ENCODE data around the gene CNTNAP5.

CNTNAP5 gene

DNA sequence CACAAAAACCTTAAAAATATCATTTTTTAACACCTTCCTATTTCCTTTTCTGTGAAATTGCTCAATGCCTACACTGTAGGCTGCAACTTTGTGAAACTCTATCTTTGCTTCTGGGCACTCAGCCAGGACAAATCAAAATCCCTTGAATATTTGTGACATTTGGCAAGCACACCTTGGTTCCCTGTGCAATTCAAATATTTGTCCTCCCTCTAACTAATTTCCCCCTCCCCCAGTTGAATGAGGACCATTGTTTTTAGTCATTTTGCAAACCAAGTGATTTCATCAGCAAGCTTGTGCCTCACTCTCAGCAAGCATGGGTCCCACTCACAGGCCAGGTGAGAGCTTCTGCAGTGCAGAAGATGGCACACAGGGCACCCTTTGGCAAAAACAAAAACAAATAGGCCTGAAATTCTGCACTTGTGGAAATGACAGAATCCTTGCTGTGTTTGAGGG lies 541.5 kb downstream of the CNTNAP5 start:
- Histone ChIP-seq H3K4me3 (ENCODE audit: low read depth, low read length) (no peak overlapping the region), H3K27me3 (ENCODE audit: insufficient read depth, low read length) (no peaks in the 10 kb centered on the region), H3K4me1 (ENCODE audit: control insufficient read depth, insufficient read depth, low read length, unreplicated experiment) (no peaks in the 10 kb centered on the region), H3K36me3 (ENCODE audit: insufficient read depth, low read length) (no peaks in the 10 kb centered on the region), H2AFZ (ENCODE audit: low read length, unreplicated experiment) (no peak overlapping the region), H3K27ac (ENCODE audit: low read depth, low read length) (no peak overlapping the region), H3K79me2 (ENCODE audit: control insufficient read depth, insufficient read depth, low read length, unreplicated experiment) (no peaks in the 10 kb centered on the region)

DNA sequence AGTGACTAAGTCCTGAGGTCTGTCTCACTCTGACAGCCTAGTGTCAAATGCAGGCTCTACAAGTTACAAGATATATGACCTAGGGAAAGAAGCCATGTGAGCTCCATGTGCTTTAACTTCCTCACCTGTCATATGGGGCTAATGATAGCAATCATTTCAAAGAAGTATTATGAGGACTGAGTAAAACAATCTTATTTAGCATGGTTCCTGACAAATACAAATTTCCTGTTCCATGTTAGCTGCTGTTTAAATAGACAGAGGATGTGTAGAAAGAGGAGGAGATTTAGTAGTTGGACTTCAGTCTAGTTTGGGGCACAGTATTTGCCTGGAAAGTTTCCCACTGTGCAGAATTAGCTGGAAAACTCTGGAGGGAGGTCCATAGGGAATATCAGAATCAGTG lies 545.8 kb downstream of the CNTNAP5 start:
- no peak overlapping the region for H2AFZ ChIP-seq (ENCODE audit: low read length, unreplicated experiment)
- H3K79me2 ChIP-seq (ENCODE audit: control insufficient read depth, insufficient read depth, low read length, unreplicated experiment): no peaks in the 10 kb centered on the region
- no peak overlapping the region for H3K27ac ChIP-seq (ENCODE audit: low read depth, low read length)
- H3K4me3 ChIP-seq (ENCODE audit: low read depth, low read length): no peak overlapping the region
- no peaks in the 10 kb centered on the region for H3K27me3 ChIP-seq (ENCODE audit: insufficient read depth, low read length)
- no peaks in the 10 kb centered on the region for H3K4me1 ChIP-seq (ENCODE audit: control insufficient read depth, insufficient read depth, low read length, unreplicated experiment)
- H3K36me3 ChIP-seq (ENCODE audit: insufficient read depth, low read length): no peaks in the 10 kb centered on the region

GRCh38 chr2:124571836-124572235 lies 546.7 kb downstream of the CNTNAP5 start:
- no peaks in the 10 kb centered on the region for H3K4me1 ChIP-seq (ENCODE audit: control insufficient read depth, insufficient read depth, low read length, unreplicated experiment)
- H2AFZ ChIP-seq (ENCODE audit: low read length, unreplicated experiment): no peak overlapping the region
- no peaks in the 10 kb centered on the region for H3K36me3 ChIP-seq (ENCODE audit: insufficient read depth, low read length)
- no peak overlapping the region for H3K27ac ChIP-seq (ENCODE audit: low read depth, low read length)
- H3K27me3 ChIP-seq (ENCODE audit: insufficient read depth, low read length): no peaks in the 10 kb centered on the region
- no peak overlapping the region for H3K4me3 ChIP-seq (ENCODE audit: low read depth, low read length)
- H3K79me2 ChIP-seq (ENCODE audit: control insufficient read depth, insufficient read depth, low read length, unreplicated experiment): no peaks in the 10 kb centered on the region

- Histone ChIP-seq H3K27ac (ENCODE audit: low read depth, low read length) (no peak overlapping the region), H3K4me3 (ENCODE audit: low read depth, low read length) (no peak overlapping the region), H3K27me3 (ENCODE audit: insufficient read depth, low read length) (no peaks in the 10 kb centered on the region), H3K36me3 (ENCODE audit: insufficient read depth, low read length) (no peaks in the 10 kb centered on the region), H3K4me1 (ENCODE audit: control insufficient read depth, insufficient read depth, low read length, unreplicated experiment) (no peaks in the 10 kb centered on the region), H2AFZ (ENCODE audit: low read length, unreplicated experiment) (no peak overlapping the region), H3K79me2 (ENCODE audit: control insufficient read depth, insufficient read depth, low read length, unreplicated experiment) (no peaks in the 10 kb centered on the region)
These were observed 548.0 kb downstream of the CNTNAP5 start for GRCh38 chr2:124572934-124573634.

GRCh38 chr2:124575497-124575896 lies 550.4 kb downstream of the CNTNAP5 start:
- no peak overlapping the region for H3K4me3 ChIP-seq (ENCODE audit: low read depth, low read length)
- H3K79me2 ChIP-seq (ENCODE audit: control insufficient read depth, insufficient read depth, low read length, unreplicated experiment): no peaks in the 10 kb centered on the region
- no peaks in the 10 kb centered on the region for H3K36me3 ChIP-seq (ENCODE audit: insufficient read depth, low read length)
- no peaks in the 10 kb centered on the region for H3K4me1 ChIP-seq (ENCODE audit: control insufficient read depth, insufficient read depth, low read length, unreplicated experiment)
- no peak overlapping the region for H2AFZ ChIP-seq (ENCODE audit: low read length, unreplicated experiment)
- no peak overlapping the region for H3K27ac ChIP-seq (ENCODE audit: low read depth, low read length)
- no peaks in the 10 kb centered on the region for H3K27me3 ChIP-seq (ENCODE audit: insufficient read depth, low read length)

- no peaks in the 10 kb centered on the region for H3K27me3 ChIP-seq (ENCODE audit: insufficient read depth, low read length)
- H3K27ac ChIP-seq (ENCODE audit: low read depth, low read length): no peak overlapping the region
- no peaks in the 10 kb centered on the region for H3K36me3 ChIP-seq (ENCODE audit: insufficient read depth, low read length)
- no peaks in the 10 kb centered on the region for H3K79me2 ChIP-seq (ENCODE audit: control insufficient read depth, insufficient read depth, low read length, unreplicated experiment)
- no peak overlapping the region for H2AFZ ChIP-seq (ENCODE audit: low read length, unreplicated experiment)
- H3K4me3 ChIP-seq (ENCODE audit: low read depth, low read length): no peak overlapping the region
- no peaks in the 10 kb centered on the region for H3K4me1 ChIP-seq (ENCODE audit: control insufficient read depth, insufficient read depth, low read length, unreplicated experiment)
These were observed 555.2 kb downstream of the CNTNAP5 start for GRCh38 chr2:124580263-124580662.

DNA sequence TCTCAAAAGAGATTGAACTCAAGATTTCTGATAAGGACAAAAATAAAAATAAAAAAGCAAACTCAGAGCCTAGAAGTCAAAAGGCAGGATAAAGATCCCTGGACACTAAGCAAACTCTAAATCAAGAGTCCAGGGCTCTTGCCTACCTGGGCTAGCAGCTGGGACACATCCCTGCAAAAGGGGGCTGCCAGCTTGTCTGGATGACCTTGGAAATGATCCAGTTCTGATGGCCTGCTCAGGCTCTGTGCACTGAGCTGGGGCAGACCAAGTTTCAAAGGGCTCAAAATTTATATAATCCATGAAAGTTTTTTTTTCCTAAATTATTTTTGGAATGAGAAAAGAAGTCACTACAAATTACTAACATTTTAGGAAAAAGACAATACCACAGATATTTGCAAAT lies 557.3 kb downstream of the CNTNAP5 start:
- Histone ChIP-seq H3K79me2 (ENCODE audit: control insufficient read depth, insufficient read depth, low read length, unreplicated experiment) (no peaks in the 10 kb centered on the region), H3K27me3 (ENCODE audit: insufficient read depth, low read length) (no peaks in the 10 kb centered on the region), H3K36me3 (ENCODE audit: insufficient read depth, low read length) (no peaks in the 10 kb centered on the region), H3K27ac (ENCODE audit: low read depth, low read length) (no peak overlapping the region), H3K4me3 (ENCODE audit: low read depth, low read length) (no peak overlapping the region), H2AFZ (ENCODE audit: low read length, unreplicated experiment) (no peak overlapping the region), H3K4me1 (ENCODE audit: control insufficient read depth, insufficient read depth, low read length, unreplicated experiment) (no peaks in the 10 kb centered on the region)

- H3K36me3 ChIP-seq (ENCODE audit: insufficient read depth, low read length): no peaks in the 10 kb centered on the region
- no peaks in the 10 kb centered on the region for H3K27me3 ChIP-seq (ENCODE audit: insufficient read depth, low read length)
- no peak overlapping the region for H2AFZ ChIP-seq (ENCODE audit: low read length, unreplicated experiment)
- H3K4me1 ChIP-seq (ENCODE audit: control insufficient read depth, insufficient read depth, low read length, unreplicated experiment): no peaks in the 10 kb centered on the region
- no peaks in the 10 kb centered on the region for H3K79me2 ChIP-seq (ENCODE audit: control insufficient read depth, insufficient read depth, low read length, unreplicated experiment)
- no peak overlapping the region for H3K4me3 ChIP-seq (ENCODE audit: low read depth, low read length)
- no peak overlapping the region for H3K27ac ChIP-seq (ENCODE audit: low read depth, low read length)
These were observed 559.5 kb downstream of the CNTNAP5 start for GRCh38 chr2:124584615-124585014.

DNA sequence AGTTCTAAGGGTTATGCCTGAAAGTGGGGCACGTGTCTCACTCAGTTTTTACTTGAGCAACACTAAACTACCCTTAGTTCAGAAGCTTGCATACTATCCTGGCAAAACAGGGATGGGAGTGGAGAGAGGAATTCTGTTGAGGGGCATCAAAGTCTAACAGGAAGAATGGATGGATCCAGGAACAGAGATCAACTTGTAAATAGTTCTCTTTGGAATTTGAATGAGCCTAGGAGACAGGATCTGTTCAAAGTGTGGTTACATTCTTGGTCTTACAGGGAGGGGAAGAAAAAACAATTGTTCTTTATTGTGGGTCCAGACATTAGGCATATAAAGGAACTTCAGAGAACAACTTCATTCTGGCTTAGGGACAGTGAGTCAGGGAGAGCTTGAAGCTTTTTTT lies 560.2 kb downstream of the CNTNAP5 start:
- no peaks in the 10 kb centered on the region for H3K79me2 ChIP-seq (ENCODE audit: control insufficient read depth, insufficient read depth, low read length, unreplicated experiment)
- H3K4me1 ChIP-seq (ENCODE audit: control insufficient read depth, insufficient read depth, low read length, unreplicated experiment): no peaks in the 10 kb centered on the region
- H2AFZ ChIP-seq (ENCODE audit: low read length, unreplicated experiment): no peak overlapping the region
- no peaks in the 10 kb centered on the region for H3K27me3 ChIP-seq (ENCODE audit: insufficient read depth, low read length)
- no peak overlapping the region for H3K27ac ChIP-seq (ENCODE audit: low read depth, low read length)
- no peak overlapping the region for H3K4me3 ChIP-seq (ENCODE audit: low read depth, low read length)
- no peaks in the 10 kb centered on the region for H3K36me3 ChIP-seq (ENCODE audit: insufficient read depth, low read length)

- H2AFZ ChIP-seq (ENCODE audit: low read length, unreplicated experiment): no peak overlapping the region
- no peaks in the 10 kb centered on the region for H3K27me3 ChIP-seq (ENCODE audit: insufficient read depth, low read length)
- H3K27ac ChIP-seq (ENCODE audit: low read depth, low read length): no peak overlapping the region
- H3K4me1 ChIP-seq (ENCODE audit: control insufficient read depth, insufficient read depth, low read length, unreplicated experiment): no peaks in the 10 kb centered on the region
- H3K4me3 ChIP-seq (ENCODE audit: low read depth, low read length): no peak overlapping the region
- no peaks in the 10 kb centered on the region for H3K36me3 ChIP-seq (ENCODE audit: insufficient read depth, low read length)
- no peaks in the 10 kb centered on the region for H3K79me2 ChIP-seq (ENCODE audit: control insufficient read depth, insufficient read depth, low read length, unreplicated experiment)
These were observed 561.1 kb downstream of the CNTNAP5 start for GRCh38 chr2:124586210-124586609.

- no peaks in the 10 kb centered on the region for H3K79me2 ChIP-seq (ENCODE audit: control insufficient read depth, insufficient read depth, low read length, unreplicated experiment)
- H3K36me3 ChIP-seq (ENCODE audit: insufficient read depth, low read length): no peaks in the 10 kb centered on the region
- no peak overlapping the region for H3K4me3 ChIP-seq (ENCODE audit: low read depth, low read length)
- no peaks in the 10 kb centered on the region for H3K4me1 ChIP-seq (ENCODE audit: control insufficient read depth, insufficient read depth, low read length, unreplicated experiment)
- no peak overlapping the region for H3K27ac ChIP-seq (ENCODE audit: low read depth, low read length)
- H2AFZ ChIP-seq (ENCODE audit: low read length, unreplicated experiment): no peak overlapping the region
- no peaks in the 10 kb centered on the region for H3K27me3 ChIP-seq (ENCODE audit: insufficient read depth, low read length)
These were observed 561.7 kb downstream of the CNTNAP5 start for GRCh38 chr2:124586835-124587234.
